Measurements from ENCODE around the gene LONRF3.
"Not testable (repeated sequence)": the region's sequence is repeated elsewhere in the genome, so short reads cannot be mapped to it uniquely, and the experiment has no call there.

Gene LONRF3

DNA sequence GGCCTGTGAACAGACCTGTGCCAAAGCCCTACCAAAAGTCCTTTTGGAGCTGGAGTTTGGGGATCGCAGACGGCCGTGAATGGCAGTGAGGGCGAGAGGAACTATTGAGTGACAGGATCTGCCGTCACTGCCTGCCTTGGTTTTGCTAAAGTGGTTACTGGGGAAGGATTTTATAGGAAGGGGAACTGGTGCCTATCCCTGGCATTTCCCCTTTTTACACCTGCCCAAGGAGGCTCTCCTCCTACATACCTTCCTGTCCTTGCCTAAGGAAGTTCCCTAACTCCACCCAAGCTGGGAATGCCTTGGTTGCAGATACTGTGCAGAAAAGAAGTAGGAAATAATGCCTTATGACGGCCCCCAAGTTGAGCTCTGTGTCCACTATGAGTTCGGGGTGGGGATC is 14.5 kb downstream of the LONRF3 start:
- H3K9me3 ChIP-seq (ENCODE audit: control insufficient read depth, low read length) = peaks cover 4% of the 10 kb centered on the region
- no peak overlapping the region for H3K4me3 ChIP-seq (ENCODE audit: low read length)
- H3K4me1 ChIP-seq (ENCODE audit: control insufficient read depth, insufficient read depth, low read length) = no peaks in the 10 kb centered on the region
- H3K36me3 ChIP-seq (ENCODE audit: control insufficient read depth, insufficient read depth, low read length, severe bottlenecking) = no peaks in the 10 kb centered on the region
- H3K27me3 ChIP-seq (replicated peaks; ENCODE audit: control insufficient read depth, insufficient read depth, low read length) = peaks cover 30% of the 10 kb centered on the region
- no peak for DNase-seq (ENCODE audit: low read depth)
- H3K9ac ChIP-seq (ENCODE audit: low read length) = no peak overlapping the region

DNA sequence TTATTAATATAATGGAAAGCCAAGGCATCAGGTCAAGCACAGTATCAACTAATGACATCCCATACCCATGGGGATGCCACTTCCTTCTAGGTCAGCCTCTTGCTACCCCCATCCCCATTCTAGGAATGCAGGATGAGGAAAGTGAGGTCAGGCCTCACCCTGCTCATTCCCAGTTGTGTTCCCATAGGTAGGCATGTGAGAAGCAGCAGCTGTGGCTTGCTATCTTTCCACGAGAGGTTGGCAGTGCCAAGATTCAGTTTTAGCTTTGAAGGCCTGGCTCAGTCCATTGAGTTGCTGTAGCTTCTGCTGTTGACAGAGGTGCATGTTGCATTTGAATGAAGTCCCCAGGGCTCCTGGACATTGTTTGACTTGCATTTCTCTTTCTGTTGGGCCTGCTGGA is 15.5 kb downstream of the LONRF3 start:
- no peaks in the 10 kb centered on the region for H3K36me3 ChIP-seq (ENCODE audit: control insufficient read depth, insufficient read depth, low read length, severe bottlenecking)
- no peak overlapping the region for H3K4me3 ChIP-seq (ENCODE audit: low read length)
- H3K4me1 ChIP-seq (ENCODE audit: control insufficient read depth, insufficient read depth, low read length) = no peaks in the 10 kb centered on the region
- H3K27me3 ChIP-seq (replicated peaks; ENCODE audit: control insufficient read depth, insufficient read depth, low read length) = peaks cover 21% of the 10 kb centered on the region
- no peak overlapping the region for H3K9ac ChIP-seq (ENCODE audit: low read length)
- H3K9me3 ChIP-seq (ENCODE audit: control insufficient read depth, low read length) = peaks cover 4% of the 10 kb centered on the region
- no peak for DNase-seq (ENCODE audit: low read depth)

DNA sequence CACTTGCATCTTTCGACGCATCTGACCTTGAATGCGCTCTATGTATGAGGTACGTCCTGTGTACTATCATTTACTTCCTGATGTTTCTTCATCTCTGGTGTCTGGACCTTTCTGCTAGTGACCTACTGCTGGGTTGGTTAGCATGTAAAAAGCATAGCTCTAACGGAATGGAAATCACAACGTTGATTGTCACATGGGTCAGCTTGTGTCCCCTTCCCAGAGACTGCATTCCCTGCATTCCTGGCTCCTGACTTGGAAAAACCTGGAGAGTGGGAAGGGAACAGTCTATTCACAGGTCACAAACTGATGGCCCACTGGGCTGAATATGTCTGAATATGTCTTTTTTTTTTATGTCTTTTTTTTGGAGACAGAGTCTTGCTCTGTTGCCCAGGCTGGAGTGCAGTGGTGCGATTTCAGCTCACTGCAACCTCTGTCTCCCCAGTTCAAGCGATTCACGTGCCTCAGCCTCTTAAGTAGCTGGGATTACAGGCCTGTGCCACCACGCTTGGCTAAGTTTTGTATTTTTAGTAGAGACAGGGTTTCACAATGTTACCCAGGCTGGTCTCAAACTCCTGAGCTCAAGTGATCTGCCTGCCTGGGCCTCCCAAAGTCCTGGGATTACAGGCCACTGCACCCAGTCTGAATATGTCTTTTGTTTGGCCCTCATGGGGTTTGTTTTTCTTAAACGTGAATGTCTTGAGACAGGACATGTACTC is 16.3 kb downstream of the LONRF3 start:
- Histone ChIP-seq H3K4me3 (ENCODE audit: low read length) (no peak overlapping the region), H3K36me3 (ENCODE audit: control insufficient read depth, insufficient read depth, low read length, severe bottlenecking) (no peaks in the 10 kb centered on the region), H3K4me1 (ENCODE audit: control insufficient read depth, insufficient read depth, low read length) (no peaks in the 10 kb centered on the region), H3K9ac (ENCODE audit: low read length) (no peak overlapping the region), H3K27me3 (replicated peaks; ENCODE audit: control insufficient read depth, insufficient read depth, low read length) (peaks cover 14% of the 10 kb centered on the region), H3K9me3 (ENCODE audit: control insufficient read depth, low read length) (peaks cover 4% of the 10 kb centered on the region)
- DNase-seq (ENCODE audit: low read depth) = no peak

DNA sequence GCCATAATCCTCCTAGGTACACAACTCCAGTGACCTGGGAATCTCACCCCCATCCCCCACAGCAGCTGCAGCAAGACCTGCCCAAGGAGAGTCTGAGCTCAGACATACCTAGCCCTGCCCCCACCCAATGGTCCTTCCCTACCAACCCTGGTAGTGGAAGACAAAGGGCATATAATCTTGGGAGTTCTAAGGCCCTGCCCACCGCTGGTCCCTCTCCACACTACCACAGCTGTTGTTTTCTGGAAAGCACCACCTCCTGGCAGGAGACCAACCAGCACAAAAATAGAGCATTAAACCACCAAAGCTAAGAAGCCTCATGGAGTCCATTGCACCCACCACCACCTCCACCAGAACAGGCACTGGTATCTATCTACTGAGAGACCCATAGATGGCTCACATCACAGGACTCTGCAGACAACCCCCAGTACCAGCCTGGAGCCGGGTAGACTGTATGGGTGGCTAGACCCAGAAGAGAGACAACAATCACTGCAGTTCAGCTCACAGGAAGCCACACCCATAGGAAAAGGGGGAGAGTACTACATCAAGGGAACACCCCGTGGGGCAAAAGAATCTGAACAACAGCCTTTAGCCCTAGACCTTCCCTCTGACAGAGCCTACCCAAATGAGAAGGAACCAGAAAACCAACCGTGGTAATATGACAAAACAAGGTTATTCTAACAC is 18.2 kb downstream of the LONRF3 start:
- H3K9ac ChIP-seq (ENCODE audit: low read length); H3K36me3 ChIP-seq (ENCODE audit: control insufficient read depth, insufficient read depth, low read length, severe bottlenecking); H3K4me3 ChIP-seq (ENCODE audit: low read length); DNase-seq (ENCODE audit: low read depth); H3K4me1 ChIP-seq (ENCODE audit: control insufficient read depth, insufficient read depth, low read length); H3K9me3 ChIP-seq (ENCODE audit: control insufficient read depth, low read length): not testable (repeated sequence)
- peaks cover 14% of the 10 kb centered on the region for H3K27me3 ChIP-seq (replicated peaks; ENCODE audit: control insufficient read depth, insufficient read depth, low read length)

DNA sequence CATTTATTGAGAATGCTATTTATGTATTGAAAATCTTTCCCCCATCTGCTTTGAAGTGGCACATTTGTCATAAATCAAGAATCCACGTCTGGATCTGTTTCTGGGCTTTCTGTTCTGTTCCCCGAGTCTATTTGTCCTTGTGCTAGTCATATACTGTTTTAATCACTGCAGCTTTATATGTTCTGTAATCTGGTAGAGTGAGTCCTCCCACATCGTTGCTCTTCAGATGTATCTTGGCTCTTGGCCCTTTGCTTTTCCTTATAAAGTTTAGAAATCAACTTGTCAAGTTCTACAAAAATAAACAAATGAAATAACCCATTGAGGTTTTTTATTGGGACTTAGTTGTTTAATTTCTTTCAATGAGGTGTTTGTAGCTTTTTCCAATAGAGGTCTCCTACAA is 29.0 kb downstream of the LONRF3 start:
- Histone ChIP-seq H3K9me3 (ENCODE audit: control insufficient read depth, low read length) (no peaks in the 10 kb centered on the region), H3K4me1 (ENCODE audit: control insufficient read depth, insufficient read depth, low read length) (no peaks in the 10 kb centered on the region), H3K9ac (ENCODE audit: low read length) (no peak overlapping the region), H3K36me3 (ENCODE audit: control insufficient read depth, insufficient read depth, low read length, severe bottlenecking) (no peaks in the 10 kb centered on the region), H3K27me3 (replicated peaks; ENCODE audit: control insufficient read depth, insufficient read depth, low read length) (peaks cover 14% of the 10 kb centered on the region), H3K4me3 (ENCODE audit: low read length) (no peak overlapping the region)
- DNase-seq (ENCODE audit: low read depth) = no peak

DNA sequence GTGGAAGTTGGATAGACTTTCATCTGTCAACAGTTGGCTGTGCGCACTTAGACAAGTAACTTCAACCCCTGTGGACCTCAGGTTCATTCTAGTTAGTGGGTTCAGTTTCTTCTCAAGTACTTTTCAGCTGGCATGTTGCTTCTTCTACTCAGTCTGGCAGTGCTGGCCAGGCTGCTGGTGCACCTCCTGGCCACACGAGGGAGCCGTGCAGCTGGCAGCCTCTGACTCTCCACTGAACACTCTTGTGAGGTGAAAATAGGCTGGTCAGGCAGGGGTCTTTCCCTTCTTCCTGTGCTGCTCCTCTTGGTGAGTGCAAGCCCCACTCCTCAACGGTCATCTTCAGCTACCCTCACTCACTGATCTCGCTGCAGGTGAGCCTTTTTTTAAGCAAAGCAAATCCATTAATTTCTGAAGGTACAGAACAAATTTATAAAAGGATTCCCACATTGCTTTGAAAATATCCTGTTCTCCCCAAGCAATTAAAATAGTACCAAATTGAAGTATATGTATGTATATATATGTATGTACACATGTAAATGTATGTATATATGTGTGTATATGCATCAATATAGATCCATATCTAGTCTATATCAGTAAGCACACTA is 30.6 kb downstream of the LONRF3 start:
- DNase-seq (ENCODE audit: low read depth) = peak; percentile 59
- no peak overlapping the region for H3K4me3 ChIP-seq (ENCODE audit: low read length)
- H3K9me3 ChIP-seq (ENCODE audit: control insufficient read depth, low read length) = no peaks in the 10 kb centered on the region

DNA sequence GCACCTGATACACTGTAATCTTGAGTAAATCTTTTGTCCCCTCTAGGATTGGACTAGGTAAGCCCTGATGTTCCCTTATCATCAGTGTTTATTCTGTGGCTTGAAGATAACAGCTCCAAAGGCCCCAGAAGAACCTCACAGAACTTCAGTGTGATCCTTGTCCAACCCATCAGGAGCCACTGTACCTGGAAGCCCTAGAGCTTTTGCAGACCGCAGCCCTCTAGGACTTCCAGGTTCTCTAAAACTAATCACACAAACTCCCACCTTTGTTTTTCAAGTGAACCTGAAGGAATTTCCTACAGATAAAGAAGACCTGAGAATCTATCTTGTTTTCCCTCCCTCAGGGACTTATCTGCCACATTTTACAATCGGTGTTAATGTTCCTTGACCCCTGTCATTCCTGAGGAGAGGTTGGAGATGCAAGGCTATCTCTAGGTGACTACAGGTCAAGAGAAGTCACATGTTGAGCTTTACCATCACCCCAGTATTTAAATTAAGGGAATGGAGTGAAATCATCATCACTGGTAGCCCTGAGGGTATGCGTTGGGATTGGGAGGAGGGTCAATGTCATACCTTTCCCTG is 32.9 kb downstream of the LONRF3 start:
- Histone ChIP-seq H3K36me3 (ENCODE audit: control insufficient read depth, insufficient read depth, low read length, severe bottlenecking) (no peaks in the 10 kb centered on the region), H3K27me3 (replicated peaks; ENCODE audit: control insufficient read depth, insufficient read depth, low read length) (peaks cover 6% of the 10 kb centered on the region), H3K9me3 (ENCODE audit: control insufficient read depth, low read length) (no peaks in the 10 kb centered on the region), H3K4me3 (ENCODE audit: low read length) (no peak overlapping the region), H3K9ac (ENCODE audit: low read length) (no peak overlapping the region), H3K4me1 (ENCODE audit: control insufficient read depth, insufficient read depth, low read length) (no peaks in the 10 kb centered on the region)
- no peak for DNase-seq (ENCODE audit: low read depth)

More for the DNA sequence above, 30.6 kb downstream of the LONRF3 start:
- Histone ChIP-seq H3K27me3 (replicated peaks; ENCODE audit: control insufficient read depth, insufficient read depth, low read length) (peaks cover 16% of the 10 kb centered on the region), H3K9ac (ENCODE audit: low read length) (no peak overlapping the region), H3K4me1 (ENCODE audit: control insufficient read depth, insufficient read depth, low read length) (no peaks in the 10 kb centered on the region), H3K36me3 (ENCODE audit: control insufficient read depth, insufficient read depth, low read length, severe bottlenecking) (no peaks in the 10 kb centered on the region)

DNA sequence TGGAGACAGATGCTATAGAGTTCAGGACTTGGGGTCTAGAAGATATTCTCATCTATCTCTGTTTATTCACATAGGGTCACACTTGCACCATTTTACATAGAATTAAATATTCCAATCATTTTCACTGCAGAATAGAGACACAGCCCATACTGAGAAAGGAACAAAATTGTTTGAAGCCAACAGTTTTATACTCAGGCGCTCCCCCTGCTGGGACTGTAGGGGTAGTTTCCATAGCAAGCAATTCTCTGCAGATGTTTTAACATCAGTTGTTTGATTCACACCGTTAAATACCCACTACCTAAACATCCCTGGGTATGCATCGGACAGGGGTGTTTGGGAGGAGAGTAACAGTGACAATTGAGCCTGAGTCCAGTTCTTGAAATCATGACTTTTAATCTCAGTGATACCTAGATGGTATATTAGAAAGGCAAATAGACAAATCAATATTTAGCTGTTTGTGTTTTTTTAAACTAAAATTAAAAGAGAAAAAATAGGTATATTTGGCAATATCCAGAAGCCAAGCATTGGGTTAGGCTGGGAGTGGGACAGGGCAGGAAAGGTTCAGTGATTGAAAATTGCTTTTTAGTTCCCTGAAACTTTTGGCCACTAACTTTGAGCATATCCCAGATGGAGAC is 33.8 kb downstream of the LONRF3 start:
- peaks cover 8% of the 10 kb centered on the region for H3K27me3 ChIP-seq (replicated peaks; ENCODE audit: control insufficient read depth, insufficient read depth, low read length)
- H3K9me3 ChIP-seq (ENCODE audit: control insufficient read depth, low read length) = no peaks in the 10 kb centered on the region
- H3K4me1 ChIP-seq (ENCODE audit: control insufficient read depth, insufficient read depth, low read length) = no peaks in the 10 kb centered on the region
- H3K9ac ChIP-seq (ENCODE audit: low read length) = no peak overlapping the region
- H3K4me3 ChIP-seq (ENCODE audit: low read length) = no peak overlapping the region
- DNase-seq (ENCODE audit: low read depth) = peak; percentile 57
- no peaks in the 10 kb centered on the region for H3K36me3 ChIP-seq (ENCODE audit: control insufficient read depth, insufficient read depth, low read length, severe bottlenecking)

DNA sequence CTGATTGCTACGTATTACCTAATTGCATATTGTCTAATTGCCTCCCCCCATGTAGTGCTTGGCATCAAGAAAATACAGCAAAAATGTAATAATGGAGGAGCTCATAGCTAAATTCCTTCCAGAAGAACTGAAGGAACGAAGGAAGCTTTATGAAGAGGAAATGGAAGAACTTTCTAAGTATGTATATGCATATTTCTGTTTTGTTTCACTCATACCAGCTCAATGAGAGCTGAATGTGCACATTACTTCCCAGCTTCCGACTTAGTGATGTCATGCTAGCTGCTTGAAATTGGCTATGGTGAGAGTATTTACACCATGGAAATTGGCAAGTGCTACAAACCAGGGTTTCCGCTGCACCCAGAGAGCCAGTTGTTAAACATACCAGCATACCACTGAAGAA is 34.7 kb downstream of the LONRF3 start:
- peaks cover 8% of the 10 kb centered on the region for H3K27me3 ChIP-seq (replicated peaks; ENCODE audit: control insufficient read depth, insufficient read depth, low read length)
- H3K9me3 ChIP-seq (ENCODE audit: control insufficient read depth, low read length) = no peaks in the 10 kb centered on the region
- H3K4me3 ChIP-seq (ENCODE audit: low read length) = no peak overlapping the region

DNA sequence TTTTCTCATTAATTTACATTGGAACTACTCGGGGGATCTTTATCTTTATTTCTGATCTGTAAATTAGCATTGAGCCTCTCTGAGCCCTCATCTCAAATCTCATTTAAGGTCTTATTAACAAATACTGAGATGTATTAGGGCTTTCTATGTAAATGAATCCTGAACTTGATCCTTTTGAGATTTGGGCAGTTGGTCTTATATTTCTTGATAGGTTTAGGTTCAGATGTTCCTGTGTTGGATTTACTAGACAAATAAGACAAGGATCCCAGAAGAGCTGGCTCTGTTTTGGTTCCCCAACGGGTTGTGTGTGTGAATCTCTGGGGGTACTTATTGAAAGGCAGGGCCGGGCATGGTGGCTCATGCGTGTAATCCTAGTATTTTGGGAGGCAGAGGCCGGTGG is 36.1 kb downstream of the LONRF3 start:
- peaks cover 9% of the 10 kb centered on the region for H3K36me3 ChIP-seq (ENCODE audit: control insufficient read depth, insufficient read depth, low read length, severe bottlenecking)
- no peak overlapping the region for H3K4me3 ChIP-seq (ENCODE audit: low read length)
- no peak overlapping the region for H3K9ac ChIP-seq (ENCODE audit: low read length)
- no peak for DNase-seq (ENCODE audit: low read depth)
- H3K27me3 ChIP-seq (replicated peaks; ENCODE audit: control insufficient read depth, insufficient read depth, low read length) = peaks cover 12% of the 10 kb centered on the region
- H3K9me3 ChIP-seq (ENCODE audit: control insufficient read depth, low read length) = no peaks in the 10 kb centered on the region
- no peaks in the 10 kb centered on the region for H3K4me1 ChIP-seq (ENCODE audit: control insufficient read depth, insufficient read depth, low read length)

More for the DNA sequence above, 34.7 kb downstream of the LONRF3 start:
- H3K36me3 ChIP-seq (ENCODE audit: control insufficient read depth, insufficient read depth, low read length, severe bottlenecking) = peaks cover 4% of the 10 kb centered on the region
- no peak overlapping the region for H3K9ac ChIP-seq (ENCODE audit: low read length)
- H3K4me1 ChIP-seq (ENCODE audit: control insufficient read depth, insufficient read depth, low read length) = no peaks in the 10 kb centered on the region
- no peak for DNase-seq (ENCODE audit: low read depth)

DNA sequence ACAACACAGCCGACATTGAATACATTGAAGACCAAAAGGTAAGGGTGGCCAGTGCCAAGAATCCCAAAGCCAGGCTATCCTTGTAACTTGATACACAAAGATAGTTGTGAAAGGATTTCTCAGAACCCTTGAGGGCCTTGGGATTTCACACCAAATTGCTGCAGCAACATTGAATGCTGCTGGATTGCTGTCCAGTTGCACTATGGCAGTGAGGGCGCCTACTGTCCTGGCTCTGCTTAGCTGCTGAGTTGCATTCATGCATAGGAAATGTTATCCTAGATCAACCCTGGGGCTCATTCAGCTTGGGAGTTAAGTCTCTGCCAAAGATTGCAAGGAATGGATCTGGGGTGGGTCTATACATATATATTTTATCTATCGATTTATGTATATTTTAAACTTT is 38.7 kb downstream of the LONRF3 start:
- no peak overlapping the region for H3K4me3 ChIP-seq (ENCODE audit: low read length)
- H3K36me3 ChIP-seq (ENCODE audit: control insufficient read depth, insufficient read depth, low read length, severe bottlenecking) = peaks cover 18% of the 10 kb centered on the region
- no peaks in the 10 kb centered on the region for H3K4me1 ChIP-seq (ENCODE audit: control insufficient read depth, insufficient read depth, low read length)
- peaks cover 11% of the 10 kb centered on the region for H3K9me3 ChIP-seq (ENCODE audit: control insufficient read depth, low read length)
- peak; percentile 1 for DNase-seq (ENCODE audit: low read depth)
- no peak overlapping the region for H3K9ac ChIP-seq (ENCODE audit: low read length)
- H3K27me3 ChIP-seq (replicated peaks; ENCODE audit: control insufficient read depth, insufficient read depth, low read length) = peaks cover 12% of the 10 kb centered on the region
